HepG2 (cell line): ENCODE measurements around the gene CAMSAP1. TPM values are rescaled to one million over a fixed set of nuclear protein-coding genes. Genes with fewer than 3 reads are reported as not detected.

Experiments
- ATAC-seq: fragments of 200-7000 bp; cut with Tn5 transposase; 3 replicates; pipeline ENCODE4 v1.9.1; 2020; ENCODE audit warnings: mild to moderate bottlenecking, moderate library complexity
- BruUV-seq: library from RNA; stranded (reverse); fragments of 400-500 nt; replicated peaks from 2 replicates; lab custom pipeline; 2021; lab: Mats Ljungman, UMichigan
- CTCF ChIA-PET: fragments of 300-600 bp; formaldehyde crosslinking; extraction: SDS; loops from one replicate; lab custom pipeline; 2021; ENCODE audit warnings: low total read pairs, inconsistent platforms, low intra/inter-chr PET ratio; lab: Yijun Ruan, JAX
- POLR2A ChIA-PET: fragments of 350-600 bp; sonication (Branson Sonifier 250); formaldehyde crosslinking; loops from one replicate; lab custom pipeline; 2020; ENCODE audit warnings: antibody characterized with exemption, inconsistent platforms; lab: Yijun Ruan, JAX
- DNase-seq: peaks from one replicate; pipeline ENCODE4 v3.0.0-alpha.2; 2015; ENCODE audit warnings: low spot score
- FAIRE-seq: peaks from 3 replicates; lab custom pipeline; 2011; peaks lifted over from hg19 to GRCh38; lab: Jason Lieb, UNC
- H2AFZ ChIP-seq: one replicate; pipeline ENCODE4 v1.6.1; 2011; ENCODE audit warnings: low read length, inconsistent platforms
- H3K27ac ChIP-seq: fragments of 300-600 bp; 3 replicates; pipeline ENCODE4 v1.8.0; 2011; ENCODE audit warnings: mixed run types, mild to moderate bottlenecking, mixed read lengths, low read length, inconsistent platforms; ENCODE audit not compliant: insufficient read depth; ENCODE audit errors: extremely low read length
- H3K27me3 ChIP-seq, 2 experiments: fragments of 200-600 bp in 1 of 2; 2 replicates in 1 of 2; 3 replicates in 1 of 2; pipeline versions ENCODE4 v1.6.0 to v1.8.0; 2011; ENCODE audit warnings: low read length in 2 of 2, mild to moderate bottlenecking in 2 of 2, moderate library complexity in 2 of 2, inconsistent platforms in 1 of 2; ENCODE audit not compliant: insufficient read depth in 2 of 2, control insufficient read depth in 1 of 2
- H3K36me3 ChIP-seq, 2 experiments: fragments of 200-600 bp in 1 of 2; replicated peaks in 1 of 2; 2 replicates in 1 of 2; 3 replicates in 1 of 2; pipeline versions ENCODE4 v1.5.1 to v1.8.0; 2011; ENCODE audit warnings: low read length in 2 of 2, inconsistent platforms in 1 of 2; ENCODE audit not compliant: insufficient read depth in 2 of 2, control insufficient read depth in 1 of 2
- H3K4me1 ChIP-seq: 2 replicates; pipeline ENCODE4 v1.5.1; 2012; ENCODE audit warnings: low read length, inconsistent platforms; ENCODE audit not compliant: insufficient read depth
- H3K4me2 ChIP-seq: 2 replicates; pipeline ENCODE4 v1.6.0; 2011; ENCODE audit warnings: low read depth, low read length, inconsistent platforms
- H3K4me3 ChIP-seq, 3 experiments: fragments of 200-600 bp in 1 of 3; sonication (generic), shearing (Covaris generic) in 1 of 3; replicated peaks in 1 of 3; 2 replicates each; pipeline ENCODE4 v1.5.1; 2011 to 2016; ENCODE audit warnings: low read length in 3 of 3, inconsistent platforms in 2 of 3, low read depth in 2 of 3, mild to moderate bottlenecking in 2 of 3, control low read depth in 1 of 3, mixed read lengths in 1 of 3; ENCODE audit not compliant: insufficient read depth in 1 of 3
- H3K79me2 ChIP-seq: one replicate; pipeline ENCODE4 v1.6.1; 2011; ENCODE audit warnings: low read length, inconsistent platforms; ENCODE audit not compliant: insufficient read depth
- H3K9ac ChIP-seq: 2 replicates; pipeline ENCODE4 v1.6.0; 2011; ENCODE audit warnings: mild to moderate bottlenecking, low read depth, low read length, inconsistent platforms; ENCODE audit not compliant: insufficient read depth
- H3K9me3 ChIP-seq: 2 replicates; pipeline ENCODE4 v1.5.1; 2012; ENCODE audit warnings: mild to moderate bottlenecking, low read length
- H4K20me1 ChIP-seq: 2 replicates; pipeline ENCODE4 v1.6.0; 2011; ENCODE audit warnings: inconsistent platforms, mild to moderate bottlenecking, low read length, moderate library complexity; ENCODE audit not compliant: insufficient read depth
- ATF2 ChIP-seq: sonication (generic); formaldehyde crosslinking; IDR thresholded peaks from 2 replicates; pipeline ENCODE4 v1.4.0; 2020; ENCODE audit warnings: missing genetic modification reagents
- FOXA3 ChIP-seq: IDR thresholded peaks from 2 replicates; pipeline ENCODE4 v1.6.1; 2016; ENCODE audit warnings: missing genetic modification reagents, missing compliant biosample characterization
- SRY ChIP-seq: sonication (generic); formaldehyde crosslinking; IDR thresholded peaks from 2 replicates; pipeline ENCODE4 v1.8.0; 2022; ENCODE audit warnings: mild to moderate bottlenecking, missing genetic modification reagents
- THAP9 ChIP-seq: sonication (generic); formaldehyde crosslinking; IDR thresholded peaks from 2 replicates; pipeline ENCODE4; 2020; ENCODE audit warnings: missing genetic modification reagents, mild to moderate bottlenecking, borderline replicate concordance
- WGBS: methylation state at CpG from one replicate; pipeline ENCODE4 v1.1.6; 2017; ENCODE audit warnings: low lambda C conversion rate; 5-methylcytosine and 5-hydroxymethylcytosine counted together
- in situ Hi-C: cut with HindIII; loops from 2 replicates; pipeline ENCODE4 v1.10.0; 2017; ENCODE audit warnings: low pct_unique_long_range_greater_than_20kb; ENCODE audit not compliant: extremely low pct_ligation_motif_present
- intact Hi-C: fragments of 100-400 bp; cut with micrococcal nuclease; formaldehyde crosslinking; loops from one replicate; pipeline ENCODE4 v1.10.0; 2022; ENCODE audit not compliant: unreplicated experiment
- polyA plus RNA-seq, 8 experiments: library from polyadenylated mRNA; depleted of rRNA in 3 of 8; stranded (reverse) in 7 of 8; unstranded in 1 of 8; fragments of >200 nt; fragmentation: Illumina TruSeq in 4 of 8; extraction: Trizol in 4 of 8; gene quantifications; 2 replicates each; pipeline versions ENCODE4 v1.2.1 to v1.2.3, GENCODE V29; 2011 to 2016; ENCODE audit warnings: low read depth in 4 of 8, missing spikeins in 1 of 8, mixed read lengths in 1 of 8; ENCODE audit not compliant: insufficient read depth in 1 of 8
- total RNA-seq, 5 experiments: library from RNA; depleted of rRNA; stranded (reverse); fragments of >200 nt; fragmentation: Illumina TruSeq; extraction: Trizol; gene quantifications; 2 replicates each; pipeline ENCODE4 v1.2.3, GENCODE V29; 2016; ENCODE audit warnings: low read depth in 1 of 5

CAMSAP1 gene
- total and polyA plus RNA-seq, 2 of the 13 experiments (the other 11 are each of a cell fraction or from before 2014, with no cell fraction given): 3.8 to 12.4 TPM

DNA sequence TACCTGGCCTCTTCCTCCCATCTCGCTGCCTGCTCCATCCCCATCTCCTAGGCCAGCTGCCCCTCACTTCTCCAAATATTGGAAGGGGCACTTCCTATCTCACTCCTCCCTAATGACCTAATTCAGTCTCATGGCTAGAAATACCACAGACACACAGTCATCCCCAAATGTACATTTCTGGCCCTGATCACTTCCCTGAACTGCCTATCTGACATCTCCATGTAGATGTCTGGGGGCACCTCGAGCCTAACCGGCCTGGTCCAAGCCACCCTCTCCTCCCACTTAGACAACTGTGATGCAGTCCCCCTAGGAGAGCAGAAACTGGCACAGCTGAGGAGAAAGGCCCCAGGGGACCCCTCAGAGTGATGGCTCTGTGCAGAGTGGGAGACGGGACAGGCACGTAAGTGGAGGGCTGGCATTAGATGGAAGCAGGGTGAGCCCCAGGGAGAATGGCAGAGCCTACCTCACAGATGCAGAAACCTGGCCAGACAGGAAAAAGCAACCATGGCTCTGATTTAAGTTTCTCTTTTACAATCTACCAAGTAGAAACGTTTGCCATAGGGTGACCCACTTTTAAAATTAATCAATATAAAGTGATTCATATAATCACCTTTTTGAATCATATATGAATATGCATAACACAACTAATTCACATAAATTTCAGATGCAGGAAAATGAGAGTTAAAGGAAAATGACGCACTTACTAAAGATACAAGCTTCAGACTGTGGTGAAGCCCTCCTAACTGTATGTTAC is 22.1 kb downstream of the CAMSAP1 start:
- 86% methylated on average over 7 of the region's 7 CpGs for WGBS
- TF ChIP-seq SRY: no peak
- TF ChIP-seq THAP9 (CRISPR knock-in tag): no peak
- TF ChIP-seq ATF2 (CRISPR knock-in tag): no peak
- TF ChIP-seq FOXA3 (CRISPR knock-in tag): no peak
- in situ Hi-C loops: no loop called here
- Histone ChIP-seq H3K36me3 (peaks cover 4 to 14% of the 10 kb centered on the region in 2 experiments; a peak in 4 of 5 replicates), H3K9ac (no peak overlapping the region), H2AFZ (no peak overlapping the region), H3K4me3 (no peak overlapping the region), H3K79me2 (peaks cover 87% of the 10 kb centered on the region), H3K4me2 (no peak overlapping the region), H4K20me1 (peaks cover 44% of the 10 kb centered on the region; the same call in 1 of the 2 replicates), H3K27ac (no peak overlapping the region), H3K9me3 (no peaks in the 10 kb centered on the region), H3K4me1 (peaks cover 16% of the 10 kb centered on the region), H3K27me3 (no peaks in the 10 kb centered on the region)
- ChIA-PET POLR2A (no interaction called here), CTCF (no interaction called here)
- FAIRE-seq: no peak
- intact Hi-C loops: no loop called here
- no TSS peak for BruUV-seq
- DNase-seq: no peak
- no peak for ATAC-seq
